ENCODE data around the gene STAC3. TPM values are rescaled to one million over a fixed set of nuclear protein-coding genes. Genes with fewer than 3 reads are reported as not detected.
A peak's percentile ranks its signal among the peaks of the same experiment; 100 is the strongest.
"Not testable (repeated sequence)": the region's sequence is repeated elsewhere in the genome, so short reads cannot be mapped to it uniquely, and the experiment has no call there.

Gene STAC3
- total and polyA plus RNA-seq, 2 experiments from 2014 or later, result 5.4 to 28.4 TPM

DNA sequence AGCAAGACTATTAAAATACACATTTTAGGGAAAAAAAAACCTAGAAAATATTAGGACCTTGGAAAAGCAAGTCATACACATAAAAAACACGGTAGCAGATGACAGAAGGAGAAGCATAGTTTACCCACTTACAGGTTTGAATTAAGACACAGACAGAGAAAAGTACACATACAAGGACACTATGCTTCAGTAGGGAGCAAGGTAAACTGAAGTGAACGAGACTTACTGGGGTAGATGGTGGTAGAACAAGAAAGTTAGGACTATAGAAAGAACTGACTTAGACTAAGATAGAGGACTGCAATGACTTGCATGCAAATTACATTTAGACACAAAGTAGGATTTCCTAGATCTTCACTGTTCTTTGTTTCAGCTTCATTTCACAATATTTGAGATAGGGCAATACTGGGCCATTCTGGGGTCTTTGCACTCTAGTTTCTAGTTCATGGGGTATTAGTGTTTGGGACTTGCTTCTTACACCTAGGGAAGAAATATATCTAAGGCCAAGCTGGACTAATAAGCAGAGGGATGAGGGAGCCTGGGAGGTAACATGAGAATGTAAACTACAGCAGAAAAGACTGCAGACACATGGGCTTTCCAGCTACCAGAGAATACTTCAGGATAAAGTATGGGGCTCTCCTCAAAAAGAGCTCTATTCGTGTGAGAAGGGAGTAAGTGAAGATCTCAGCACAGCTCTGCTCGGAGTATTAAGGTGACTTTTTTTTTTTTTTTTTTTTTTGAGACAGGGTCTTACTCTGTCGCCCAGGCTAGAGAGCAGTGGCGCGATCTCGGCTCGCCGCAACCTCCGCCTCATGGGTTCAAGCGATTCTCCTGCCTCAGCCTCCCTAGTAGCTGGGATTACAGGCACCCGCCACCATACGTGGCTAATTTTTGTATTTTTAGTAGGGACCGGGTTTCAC is 27.7 kb upstream of the STAC3 start:
- TF ChIP-seq, protein P1, sequence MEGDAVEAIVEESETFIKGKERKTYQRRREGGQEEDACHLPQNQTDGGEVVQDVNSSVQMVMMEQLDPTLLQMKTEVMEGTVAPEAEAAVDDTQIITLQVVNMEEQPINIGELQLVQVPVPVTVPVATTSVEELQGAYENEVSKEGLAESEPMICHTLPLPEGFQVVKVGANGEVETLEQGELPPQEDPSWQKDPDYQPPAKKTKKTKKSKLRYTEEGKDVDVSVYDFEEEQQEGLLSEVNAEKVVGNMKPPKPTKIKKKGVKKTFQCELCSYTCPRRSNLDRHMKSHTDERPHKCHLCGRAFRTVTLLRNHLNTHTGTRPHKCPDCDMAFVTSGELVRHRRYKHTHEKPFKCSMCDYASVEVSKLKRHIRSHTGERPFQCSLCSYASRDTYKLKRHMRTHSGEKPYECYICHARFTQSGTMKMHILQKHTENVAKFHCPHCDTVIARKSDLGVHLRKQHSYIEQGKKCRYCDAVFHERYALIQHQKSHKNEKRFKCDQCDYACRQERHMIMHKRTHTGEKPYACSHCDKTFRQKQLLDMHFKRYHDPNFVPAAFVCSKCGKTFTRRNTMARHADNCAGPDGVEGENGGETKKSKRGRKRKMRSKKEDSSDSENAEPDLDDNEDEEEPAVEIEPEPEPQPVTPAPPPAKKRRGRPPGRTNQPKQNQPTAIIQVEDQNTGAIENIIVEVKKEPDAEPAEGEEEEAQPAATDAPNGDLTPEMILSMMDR (IDR thresholded peaks at IDR 0.05; ENCODE audit: low read depth, low read length), result no peak
- H3K4me3 ChIP-seq, result no peak overlapping the region
- peaks cover 25% of the 10 kb centered on the region for H3K36me3 ChIP-seq
- H3K27me3 ChIP-seq, result no peaks in the 10 kb centered on the region
- H3K4me1 ChIP-seq (ENCODE audit: low read depth), result no peaks in the 10 kb centered on the region
- H3K27ac ChIP-seq, result no peak overlapping the region
- no peak for DNase-seq (ENCODE audit: low read depth in 1 of 2, low spot score in 1 of 2)
- H3K9me3 ChIP-seq (ENCODE audit: low read depth), result no peaks in the 10 kb centered on the region

DNA sequence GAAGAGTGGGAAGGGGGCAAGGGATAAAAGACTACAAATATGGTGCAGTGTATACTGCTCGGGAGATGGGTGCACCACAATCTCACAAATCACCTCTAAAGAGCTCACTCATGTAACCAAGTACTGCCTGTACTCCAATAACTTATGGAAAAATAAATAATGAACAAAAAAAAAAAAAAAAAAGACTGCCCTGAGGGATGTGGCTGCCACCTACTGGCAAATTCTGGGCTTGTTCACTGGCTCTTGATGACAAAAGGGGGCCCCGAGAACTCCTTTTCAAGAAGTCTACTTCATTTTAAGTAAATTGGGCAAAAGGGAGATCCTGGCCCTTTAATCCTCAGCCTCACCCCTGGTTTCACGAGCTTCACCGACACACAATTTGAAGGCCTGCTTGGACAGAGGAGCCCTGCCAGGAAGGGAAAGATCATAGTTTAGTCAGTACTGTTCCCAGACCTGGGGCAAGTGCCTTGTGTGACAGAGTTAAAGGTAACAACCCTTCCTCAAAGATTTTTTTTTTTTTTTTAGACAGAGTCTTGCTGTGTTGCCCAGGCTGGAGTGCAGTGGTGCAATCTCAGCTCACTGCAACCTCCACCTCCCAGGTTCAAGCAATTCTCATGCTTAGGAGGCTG is 26.1 kb upstream of the STAC3 start:
- TF ChIP-seq, protein P1 (IDR thresholded peaks at IDR 0.05; ENCODE audit: low read depth, low read length), result peak; percentile 49
- Histone ChIP-seq H3K9me3 (ENCODE audit: low read depth) (no peaks in the 10 kb centered on the region), H3K27me3 (no peaks in the 10 kb centered on the region), H3K4me1 (ENCODE audit: low read depth) (peaks cover 15% of the 10 kb centered on the region), H3K4me3 (no peak overlapping the region), H3K27ac (no peak overlapping the region), H3K36me3 (peaks cover 16% of the 10 kb centered on the region)
- peak; percentile 25 to 32 for DNase-seq (ENCODE audit: low read depth in 1 of 2, low spot score in 1 of 2)

DNA sequence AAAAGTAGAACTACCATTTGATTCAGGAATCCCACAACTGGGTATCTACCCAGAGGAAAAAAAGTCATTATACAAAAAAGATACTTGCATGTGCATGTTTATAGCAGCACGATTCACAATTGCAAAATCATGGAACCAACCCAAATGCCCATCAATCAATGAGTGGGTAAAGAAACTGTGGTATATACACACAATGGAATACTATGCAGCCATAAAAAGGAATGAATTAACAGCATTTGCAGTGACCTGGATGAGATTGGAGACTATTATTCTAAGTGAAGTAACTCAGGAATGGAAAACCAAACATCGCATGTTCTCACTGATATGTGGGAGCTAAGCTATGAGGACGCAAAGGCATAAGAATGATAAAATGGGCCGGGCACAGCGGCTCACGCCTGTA is 25.2 kb upstream of the STAC3 start:
- peaks cover 16% of the 10 kb centered on the region for H3K4me1 ChIP-seq (ENCODE audit: low read depth)
- H3K27me3 ChIP-seq; H3K4me3 ChIP-seq; H3K27ac ChIP-seq; H3K9me3 ChIP-seq (ENCODE audit: low read depth); DNase-seq (ENCODE audit: low read depth in 1 of 2, low spot score in 1 of 2): not testable (repeated sequence)
- peaks cover 10% of the 10 kb centered on the region for H3K36me3 ChIP-seq

DNA sequence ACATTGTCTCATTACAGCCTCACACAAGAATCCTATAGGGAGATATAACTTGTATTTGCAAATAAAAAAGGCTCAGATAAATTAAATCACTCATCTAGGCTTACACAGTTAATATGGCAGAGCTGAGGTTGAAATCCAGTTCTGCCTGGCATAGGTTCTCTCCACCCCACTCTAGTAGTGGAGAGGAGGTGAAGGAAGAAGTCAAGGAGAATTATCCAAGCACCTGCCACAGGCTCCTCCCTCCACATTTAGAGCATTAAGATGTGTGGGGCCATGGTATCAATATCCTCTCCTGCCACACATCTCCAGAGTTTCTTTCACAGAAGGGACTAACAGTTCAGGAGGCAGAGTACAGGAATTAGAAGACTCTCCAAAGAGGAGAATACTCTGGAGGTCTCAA is 22.5 kb upstream of the STAC3 start:
- peaks cover 9% of the 10 kb centered on the region for H3K36me3 ChIP-seq
- peak overlapping the region; percentile 67 for H3K27ac ChIP-seq
- TF ChIP-seq, protein P1 (IDR thresholded peaks at IDR 0.05; ENCODE audit: low read depth, low read length), result no peak
- no peaks in the 10 kb centered on the region for H3K9me3 ChIP-seq (ENCODE audit: low read depth)
- no peak overlapping the region for H3K4me3 ChIP-seq
- H3K4me1 ChIP-seq (ENCODE audit: low read depth), result peaks cover 16% of the 10 kb centered on the region
- no peaks in the 10 kb centered on the region for H3K27me3 ChIP-seq
- DNase-seq (ENCODE audit: low read depth in 1 of 2, low spot score in 1 of 2), result no peak

DNA sequence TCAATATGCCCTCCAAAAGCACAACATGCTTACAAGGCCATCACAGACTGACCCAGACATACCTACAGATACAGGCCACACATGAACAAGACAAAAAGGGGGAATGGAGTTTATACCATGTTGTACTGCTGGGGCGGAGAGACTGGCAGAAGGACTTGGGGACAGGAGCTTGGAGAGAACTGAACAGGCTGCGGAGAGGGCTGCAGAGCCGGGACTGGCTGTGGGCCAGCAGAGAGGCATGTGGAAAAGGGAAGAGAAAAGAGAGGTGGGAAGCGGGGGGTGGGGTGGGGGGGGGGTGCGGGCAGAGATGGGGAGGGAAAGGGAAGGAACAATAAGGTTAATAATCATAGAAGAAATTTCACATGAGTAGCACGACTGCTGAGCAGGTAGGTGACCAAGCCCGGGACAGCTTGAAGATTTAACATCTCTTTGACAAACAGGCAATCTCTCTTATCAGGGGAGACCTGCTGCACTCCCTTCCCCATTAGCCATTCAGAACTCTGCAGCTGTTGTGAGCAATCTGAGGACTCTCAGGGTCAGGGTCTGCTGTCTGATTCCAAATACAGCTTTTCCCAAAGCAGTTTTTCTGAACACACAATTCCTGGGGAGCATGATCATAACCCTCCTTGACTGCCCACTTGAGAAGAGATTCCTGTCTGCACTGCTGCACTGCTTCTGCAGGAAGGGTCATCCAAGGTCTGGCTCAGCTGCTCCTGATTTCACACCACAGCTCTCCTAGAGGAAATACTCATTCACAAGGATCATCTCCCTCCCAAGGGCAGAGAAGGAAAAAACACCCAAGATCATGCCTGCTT is 21.6 kb upstream of the STAC3 start:
- H3K9me3 ChIP-seq (ENCODE audit: low read depth), result no peaks in the 10 kb centered on the region
- H3K4me1 ChIP-seq (ENCODE audit: low read depth), result peaks cover 16% of the 10 kb centered on the region
- TF ChIP-seq, protein P1 (IDR thresholded peaks at IDR 0.05; ENCODE audit: low read depth, low read length), result no peak
- peak; percentile 51 to 71 for DNase-seq (ENCODE audit: low read depth in 1 of 2, low spot score in 1 of 2)
- peaks cover 19% of the 10 kb centered on the region for H3K36me3 ChIP-seq
- H3K27ac ChIP-seq, result peak overlapping the region; percentile 67
- H3K27me3 ChIP-seq, result no peaks in the 10 kb centered on the region
- H3K4me3 ChIP-seq, result no peak overlapping the region

All from cardiac muscle cell (in vitro differentiated cells and primary cell).